Measurements from ENCODE around the gene TRAPPC12. TPM values are rescaled to one million over a fixed set of nuclear protein-coding genes. Genes with fewer than 3 reads are reported as not detected.

The TRAPPC12 gene
- polyA plus RNA-seq, 1 donor: 74.8 TPM

GRCh38 chr2:3430172-3430571, 50.7 kb downstream of the TRAPPC12 start:
- H3K4me3 ChIP-seq (ENCODE audit: low read length): no peak overlapping the region
- H3K36me3 ChIP-seq (ENCODE audit: control insufficient read depth, insufficient read depth, low read length): peaks cover 60% of the 10 kb centered on the region
- H3K4me1 ChIP-seq (ENCODE audit: control insufficient read depth, insufficient read depth, low read length): no peaks in the 10 kb centered on the region
- no peaks in the 10 kb centered on the region for H3K27me3 ChIP-seq (ENCODE audit: control insufficient read depth, insufficient read depth, low read length)
- no peak for DNase-seq
- no peaks in the 10 kb centered on the region for H3K9me3 ChIP-seq (ENCODE audit: control insufficient read depth, low read depth, low read length)
- no peak overlapping the region for H3K27ac ChIP-seq (ENCODE audit: low read length)
- WGBS (ENCODE audit: insufficient coverage, low lambda C conversion rate): 100% methylated on average over 1 of the region's 6 CpGs

- WGBS (ENCODE audit: insufficient coverage, low lambda C conversion rate): 100% methylated on average over 1 of the region's 20 CpGs
- DNase-seq: no peak
- Histone ChIP-seq H3K27me3 (ENCODE audit: control insufficient read depth, insufficient read depth, low read length) (no peaks in the 10 kb centered on the region), H3K4me3 (ENCODE audit: low read length) (no peak overlapping the region), H3K4me1 (ENCODE audit: control insufficient read depth, insufficient read depth, low read length) (no peaks in the 10 kb centered on the region), H3K36me3 (ENCODE audit: control insufficient read depth, insufficient read depth, low read length) (peaks cover 53% of the 10 kb centered on the region), H3K27ac (ENCODE audit: low read length) (no peak overlapping the region), H3K9me3 (ENCODE audit: control insufficient read depth, low read depth, low read length) (no peaks in the 10 kb centered on the region)
Measured at GRCh38 chr2:3430740-3431490, 51.4 kb downstream of the TRAPPC12 start.

DNA sequence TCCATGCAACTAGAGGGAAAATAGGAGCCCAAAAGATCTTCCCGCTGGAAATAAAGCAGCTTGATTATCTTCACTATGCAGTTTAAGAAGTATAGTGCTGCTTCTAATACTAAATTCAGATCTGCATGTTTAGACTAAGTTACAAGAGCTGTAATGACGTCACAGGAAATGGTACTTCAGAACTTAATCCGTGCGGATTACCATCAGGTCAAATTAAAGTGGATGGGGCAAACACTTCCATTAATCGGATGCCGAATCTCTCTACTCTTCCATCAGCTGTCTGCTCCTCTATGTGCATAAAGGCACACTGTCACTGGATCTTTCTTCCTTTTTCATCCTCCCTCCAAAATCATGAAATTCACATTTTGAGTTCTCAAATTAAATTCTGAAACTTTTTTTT, 52.6 kb downstream of the TRAPPC12 start:
- WGBS (ENCODE audit: insufficient coverage, low lambda C conversion rate): 73% methylated on average over 3 of the region's 6 CpGs

GRCh38 chr2:3432693-3433338, 53.3 kb downstream of the TRAPPC12 start:
- no peak overlapping the region for H3K4me3 ChIP-seq (ENCODE audit: low read length)
- no peak overlapping the region for H3K27ac ChIP-seq (ENCODE audit: low read length)
- peaks cover 35% of the 10 kb centered on the region for H3K36me3 ChIP-seq (ENCODE audit: control insufficient read depth, insufficient read depth, low read length)

More for the DNA sequence above, 52.6 kb downstream of the TRAPPC12 start:
- no peak for DNase-seq
- no peaks in the 10 kb centered on the region for H3K4me1 ChIP-seq (ENCODE audit: control insufficient read depth, insufficient read depth, low read length)
- H3K36me3 ChIP-seq (ENCODE audit: control insufficient read depth, insufficient read depth, low read length): peaks cover 42% of the 10 kb centered on the region
- H3K9me3 ChIP-seq (ENCODE audit: control insufficient read depth, low read depth, low read length): no peaks in the 10 kb centered on the region
- H3K27ac ChIP-seq (ENCODE audit: low read length): no peak overlapping the region
- H3K4me3 ChIP-seq (ENCODE audit: low read length): no peak overlapping the region
- no peaks in the 10 kb centered on the region for H3K27me3 ChIP-seq (ENCODE audit: control insufficient read depth, insufficient read depth, low read length)

GRCh38 chr2:3433339-3433699, 53.8 kb downstream of the TRAPPC12 start:
- no peaks in the 10 kb centered on the region for H3K4me1 ChIP-seq (ENCODE audit: control insufficient read depth, insufficient read depth, low read length)
- WGBS (ENCODE audit: insufficient coverage, low lambda C conversion rate): no CpG with 5 or more reads among the region's 8 CpGs
- no peaks in the 10 kb centered on the region for H3K27me3 ChIP-seq (ENCODE audit: control insufficient read depth, insufficient read depth, low read length)
- H3K4me3 ChIP-seq (ENCODE audit: low read length): no peak overlapping the region
- peaks cover 33% of the 10 kb centered on the region for H3K36me3 ChIP-seq (ENCODE audit: control insufficient read depth, insufficient read depth, low read length)
- no peak overlapping the region for H3K27ac ChIP-seq (ENCODE audit: low read length)
- H3K9me3 ChIP-seq (ENCODE audit: control insufficient read depth, low read depth, low read length): no peaks in the 10 kb centered on the region
- DNase-seq: no peak

More at GRCh38 chr2:3432693-3433338, 53.3 kb downstream of the TRAPPC12 start:
- DNase-seq: no peak
- Histone ChIP-seq H3K4me1 (ENCODE audit: control insufficient read depth, insufficient read depth, low read length) (no peaks in the 10 kb centered on the region), H3K27me3 (ENCODE audit: control insufficient read depth, insufficient read depth, low read length) (no peaks in the 10 kb centered on the region), H3K9me3 (ENCODE audit: control insufficient read depth, low read depth, low read length) (no peaks in the 10 kb centered on the region)
- 100% methylated on average over 2 of the region's 10 CpGs for WGBS (ENCODE audit: insufficient coverage, low lambda C conversion rate)

- 83% methylated on average over 1 of the region's 7 CpGs for WGBS (ENCODE audit: insufficient coverage, low lambda C conversion rate)
- H3K27me3 ChIP-seq (ENCODE audit: control insufficient read depth, insufficient read depth, low read length): no peaks in the 10 kb centered on the region
- no peak overlapping the region for H3K27ac ChIP-seq (ENCODE audit: low read length)
- H3K4me1 ChIP-seq (ENCODE audit: control insufficient read depth, insufficient read depth, low read length): no peaks in the 10 kb centered on the region
- no peak for DNase-seq
- H3K4me3 ChIP-seq (ENCODE audit: low read length): no peak overlapping the region
- no peaks in the 10 kb centered on the region for H3K9me3 ChIP-seq (ENCODE audit: control insufficient read depth, low read depth, low read length)
- H3K36me3 ChIP-seq (ENCODE audit: control insufficient read depth, insufficient read depth, low read length): peaks cover 28% of the 10 kb centered on the region
Measured at GRCh38 chr2:3433776-3434400, 54.4 kb downstream of the TRAPPC12 start.

DNA sequence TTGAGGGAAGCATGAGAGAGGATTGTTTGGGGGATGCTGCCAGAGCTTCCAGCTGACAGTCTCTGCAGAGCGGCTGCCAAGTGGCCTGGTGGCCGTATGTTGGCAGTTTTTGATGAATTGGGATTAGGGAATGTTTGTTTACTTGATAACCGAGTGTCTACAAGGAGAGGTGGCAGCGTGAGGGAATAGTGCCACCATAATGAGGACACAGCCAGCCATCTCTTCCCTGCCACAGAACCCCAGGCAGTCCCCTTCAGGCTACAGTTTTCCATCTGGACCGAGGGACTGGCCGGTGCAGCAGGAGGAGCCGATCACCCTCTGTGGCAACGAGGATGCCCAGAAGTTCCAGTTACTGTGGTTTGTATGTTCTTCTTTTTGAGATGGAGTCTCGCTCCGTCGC, 55.2 kb downstream of the TRAPPC12 start:
- no CpG with 5 or more reads among the region's 11 CpGs for WGBS (ENCODE audit: insufficient coverage, low lambda C conversion rate)

DNA sequence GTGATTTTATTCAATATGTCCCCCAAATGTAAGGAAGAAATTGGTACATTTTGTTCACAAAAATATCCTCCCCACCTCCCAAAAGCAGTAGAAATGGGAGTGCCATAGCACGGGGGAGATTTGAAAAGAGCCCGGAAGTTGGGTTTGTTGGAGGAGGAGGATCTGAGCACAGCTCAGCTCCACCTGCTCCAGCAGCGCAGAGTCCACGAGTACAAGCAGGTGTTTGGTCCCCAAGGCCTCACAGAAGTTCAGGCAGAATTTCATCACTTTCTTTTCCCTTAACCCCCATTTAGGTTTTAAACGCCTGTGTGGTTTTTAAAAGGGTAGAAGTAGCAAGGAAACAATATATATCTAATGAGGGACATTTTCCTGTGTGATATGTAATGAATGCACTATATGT, 56.0 kb downstream of the TRAPPC12 start:
- peak; percentile 58 to 76 for DNase-seq
- H3K9me3 ChIP-seq (ENCODE audit: control insufficient read depth, low read depth, low read length): no peaks in the 10 kb centered on the region
- peak overlapping the region; percentile 30 for H3K27ac ChIP-seq (ENCODE audit: low read length)
- WGBS (ENCODE audit: insufficient coverage, low lambda C conversion rate): no CpG with 5 or more reads among the region's 5 CpGs
- no peaks in the 10 kb centered on the region for H3K27me3 ChIP-seq (ENCODE audit: control insufficient read depth, insufficient read depth, low read length)
- peaks cover 20% of the 10 kb centered on the region for H3K36me3 ChIP-seq (ENCODE audit: control insufficient read depth, insufficient read depth, low read length)
- no peaks in the 10 kb centered on the region for H3K4me1 ChIP-seq (ENCODE audit: control insufficient read depth, insufficient read depth, low read length)
- H3K4me3 ChIP-seq (ENCODE audit: low read length): no peak overlapping the region

More for the DNA sequence above, 55.2 kb downstream of the TRAPPC12 start:
- DNase-seq: no peak
- Histone ChIP-seq H3K4me3 (ENCODE audit: low read length) (no peak overlapping the region), H3K4me1 (ENCODE audit: control insufficient read depth, insufficient read depth, low read length) (no peaks in the 10 kb centered on the region), H3K27me3 (ENCODE audit: control insufficient read depth, insufficient read depth, low read length) (no peaks in the 10 kb centered on the region), H3K36me3 (ENCODE audit: control insufficient read depth, insufficient read depth, low read length) (peaks cover 23% of the 10 kb centered on the region), H3K27ac (ENCODE audit: low read length) (no peak overlapping the region), H3K9me3 (ENCODE audit: control insufficient read depth, low read depth, low read length) (no peaks in the 10 kb centered on the region)

- Histone ChIP-seq H3K4me1 (ENCODE audit: control insufficient read depth, insufficient read depth, low read length) (peaks cover 5% of the 10 kb centered on the region), H3K9me3 (ENCODE audit: control insufficient read depth, low read depth, low read length) (no peaks in the 10 kb centered on the region), H3K4me3 (ENCODE audit: low read length) (no peak overlapping the region), H3K36me3 (ENCODE audit: control insufficient read depth, insufficient read depth, low read length) (peaks cover 16% of the 10 kb centered on the region), H3K27me3 (ENCODE audit: control insufficient read depth, insufficient read depth, low read length) (no peaks in the 10 kb centered on the region), H3K27ac (ENCODE audit: low read length) (peak overlapping the region; percentile 24)
- no CpG with 5 or more reads among the region's 2 CpGs for WGBS (ENCODE audit: insufficient coverage, low lambda C conversion rate)
- DNase-seq: peak; percentile 18 to 70
Measured at GRCh38 chr2:3440477-3440876, 61.0 kb downstream of the TRAPPC12 start.

GRCh38 chr2:3441465-3441864, 62.0 kb downstream of the TRAPPC12 start:
- no peaks in the 10 kb centered on the region for H3K27me3 ChIP-seq (ENCODE audit: control insufficient read depth, insufficient read depth, low read length)
- H3K27ac ChIP-seq (ENCODE audit: low read length): no peak overlapping the region
- H3K9me3 ChIP-seq (ENCODE audit: control insufficient read depth, low read depth, low read length): no peaks in the 10 kb centered on the region
- no peak for DNase-seq
- H3K4me1 ChIP-seq (ENCODE audit: control insufficient read depth, insufficient read depth, low read length): peaks cover 5% of the 10 kb centered on the region
- no peak overlapping the region for H3K4me3 ChIP-seq (ENCODE audit: low read length)
- peaks cover 25% of the 10 kb centered on the region for H3K36me3 ChIP-seq (ENCODE audit: control insufficient read depth, insufficient read depth, low read length)
